ENCODE data around the gene XRCC6. TPM values are rescaled to one million over a fixed set of nuclear protein-coding genes. Genes with fewer than 3 reads are reported as not detected.
"Not testable (repeated sequence)": the region's sequence is repeated elsewhere in the genome, so short reads cannot be mapped to it uniquely, and the experiment has no call there.

XRCC6 gene
- 117 TPM for total RNA-seq

DNA sequence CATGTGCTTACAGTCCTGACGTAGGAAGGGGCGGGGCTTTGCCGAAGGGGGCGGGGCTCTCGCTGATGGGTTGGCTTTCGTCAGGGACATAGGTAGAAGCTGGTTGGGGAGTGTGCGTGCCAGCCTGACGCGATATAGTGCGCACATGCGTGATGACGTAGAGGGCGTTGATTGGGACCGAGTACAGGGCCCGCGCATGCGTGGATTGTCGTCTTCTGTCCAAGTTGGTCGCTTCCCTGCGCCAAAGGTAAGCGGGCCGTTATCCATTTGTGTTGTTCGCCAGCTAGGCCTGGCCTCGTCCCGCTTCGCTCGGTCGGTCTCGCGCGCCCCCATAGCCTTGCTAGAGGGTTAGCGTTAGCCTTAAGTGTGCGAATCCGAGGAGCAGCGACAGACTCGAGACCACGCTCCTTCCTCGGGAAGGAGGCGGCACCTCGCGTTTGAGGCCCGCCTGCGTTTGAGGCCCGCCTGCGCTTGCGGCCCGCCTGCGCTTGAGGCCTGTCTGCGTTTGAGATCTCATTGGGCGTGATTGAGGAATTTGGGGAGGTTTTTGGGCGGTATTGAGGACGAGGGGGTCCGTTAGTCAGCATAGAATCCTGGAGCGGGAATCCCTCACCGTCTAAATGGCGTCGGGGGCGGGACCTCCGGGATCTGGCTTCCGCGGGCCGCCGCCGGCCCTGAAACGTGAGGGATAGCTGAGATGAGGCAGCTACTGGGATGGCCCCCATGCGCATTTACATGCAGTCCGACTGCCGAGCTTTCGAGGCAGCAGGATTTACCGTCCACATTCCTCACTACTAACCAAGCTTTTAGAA is at the start of gene XRCC6:
Gene XRCC6, plus strand, starts transcription at position 197 of the 812 bp plus-strand sequence. CDS start 710 bp downstream, outside the sequence.
- peak; percentile 98 to 100 (median 99) for DNase-seq (ENCODE audit: low read depth in 2 of 3, low spot score in 2 of 3)

DNA sequence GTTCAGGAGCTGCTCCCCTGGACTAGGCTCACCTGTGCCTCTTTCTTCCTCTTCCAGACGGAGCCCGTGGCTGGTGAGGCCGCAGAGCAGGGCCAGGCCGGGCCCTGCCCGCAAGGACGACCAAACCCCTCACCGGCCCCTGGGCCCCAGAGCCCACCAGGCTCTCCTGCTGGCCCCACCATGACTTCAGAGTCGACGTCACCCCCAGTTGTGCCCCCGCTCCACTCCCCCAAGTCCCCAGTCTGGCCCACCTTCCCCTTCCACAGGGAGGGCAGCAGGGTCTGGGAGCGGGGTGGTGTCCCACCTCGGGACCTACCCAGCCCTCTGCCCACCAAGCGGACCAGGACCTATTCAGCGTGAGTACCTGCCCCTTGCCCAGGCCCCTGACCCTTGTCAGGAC is 49.3 kb upstream of the XRCC6 start:
- DNase-seq (ENCODE audit: low read depth in 2 of 3, low spot score in 2 of 3) = no peak

DNA sequence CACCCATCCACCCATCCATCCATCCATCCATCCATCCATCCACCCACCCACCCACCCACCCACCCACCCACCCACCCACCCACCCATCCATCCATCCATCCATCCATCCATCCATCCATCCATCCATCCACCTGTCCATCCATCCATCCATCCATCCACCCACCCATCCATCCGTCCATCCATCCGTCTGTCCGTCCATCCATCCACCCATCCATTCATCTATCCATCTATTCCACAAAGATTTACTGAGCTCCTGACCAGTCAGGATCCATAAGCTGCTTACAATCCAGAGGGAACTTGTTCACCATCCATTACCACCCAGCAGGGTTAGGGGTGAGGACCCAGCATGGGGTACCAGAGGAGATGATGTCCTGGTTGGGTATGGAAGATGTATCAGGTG is 48.8 kb upstream of the XRCC6 start:
- DNase-seq (ENCODE audit: low read depth in 2 of 3, low spot score in 2 of 3) = not testable (repeated sequence)

DNA sequence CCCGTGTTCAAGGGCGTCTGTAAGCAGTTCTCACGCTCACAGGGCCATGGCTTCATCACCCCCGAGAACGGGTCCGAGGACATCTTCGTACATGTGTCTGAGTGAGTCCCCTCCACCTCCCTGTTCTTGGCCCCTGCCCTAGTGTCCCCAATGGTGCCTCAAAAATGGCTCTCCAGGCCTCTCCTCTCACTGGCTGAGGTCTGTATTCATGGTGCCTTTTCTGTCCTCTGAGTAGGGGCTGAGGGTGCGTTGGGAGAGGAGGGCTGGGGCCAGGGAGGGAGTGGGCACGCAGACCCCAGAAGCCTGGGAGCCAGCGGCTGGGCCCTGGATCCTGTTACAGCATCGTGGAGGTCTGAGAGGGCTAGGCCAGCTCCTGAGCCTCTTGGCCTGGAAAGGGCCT is 47.4 kb upstream of the XRCC6 start:
- DNase-seq (ENCODE audit: low read depth in 2 of 3, low spot score in 2 of 3) = no peak

DNA sequence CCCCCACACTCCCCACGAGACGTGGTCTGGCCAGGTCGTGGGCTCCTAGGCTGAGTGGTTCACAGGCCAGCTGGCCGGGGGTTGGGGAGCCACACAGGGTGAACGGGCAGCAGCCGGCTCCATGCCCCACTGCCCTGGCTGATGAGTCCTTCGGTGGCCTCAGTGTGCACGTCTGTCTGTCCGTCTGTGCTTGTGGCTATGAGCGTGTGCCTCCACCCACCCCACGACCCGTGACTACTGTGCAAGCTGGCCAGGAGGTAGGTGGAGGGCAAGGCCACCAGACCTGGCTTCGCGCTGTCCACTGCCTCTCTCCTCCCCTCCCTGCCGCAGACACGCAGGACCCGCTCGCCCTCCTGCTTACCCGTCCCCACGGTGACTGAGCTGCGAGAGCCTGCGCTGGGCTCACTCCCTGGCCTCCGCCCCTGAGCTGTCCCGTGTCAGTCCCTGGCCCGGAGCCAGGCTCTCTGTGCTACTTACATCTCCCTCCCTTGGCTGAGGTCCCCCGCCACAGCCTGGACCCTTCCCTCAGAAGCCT is 46.2 kb upstream of the XRCC6 start:
- DNase-seq (ENCODE audit: low read depth in 2 of 3, low spot score in 2 of 3) = no peak

DNA sequence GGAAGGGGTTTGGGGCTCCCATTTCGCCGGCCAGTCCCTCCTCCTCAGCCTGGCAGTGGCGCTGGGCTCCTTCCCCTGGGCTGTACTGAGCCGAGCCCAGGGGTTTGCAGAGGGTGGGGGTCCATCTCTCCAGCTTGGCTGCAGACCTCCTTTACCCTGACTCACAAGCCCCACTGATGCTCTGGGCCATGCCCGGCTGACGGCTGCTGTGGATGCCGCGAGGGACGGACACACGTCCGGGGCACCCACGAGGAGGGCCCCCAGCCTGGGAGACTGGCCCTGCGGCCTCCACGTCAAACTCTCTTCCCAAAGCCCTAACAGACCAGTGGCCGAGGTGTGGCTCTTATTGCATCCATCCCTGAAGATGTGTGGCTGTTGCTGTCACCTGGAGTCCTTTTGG is 45.6 kb upstream of the XRCC6 start:
- no peak for DNase-seq (ENCODE audit: low read depth in 2 of 3, low spot score in 2 of 3)

DNA sequence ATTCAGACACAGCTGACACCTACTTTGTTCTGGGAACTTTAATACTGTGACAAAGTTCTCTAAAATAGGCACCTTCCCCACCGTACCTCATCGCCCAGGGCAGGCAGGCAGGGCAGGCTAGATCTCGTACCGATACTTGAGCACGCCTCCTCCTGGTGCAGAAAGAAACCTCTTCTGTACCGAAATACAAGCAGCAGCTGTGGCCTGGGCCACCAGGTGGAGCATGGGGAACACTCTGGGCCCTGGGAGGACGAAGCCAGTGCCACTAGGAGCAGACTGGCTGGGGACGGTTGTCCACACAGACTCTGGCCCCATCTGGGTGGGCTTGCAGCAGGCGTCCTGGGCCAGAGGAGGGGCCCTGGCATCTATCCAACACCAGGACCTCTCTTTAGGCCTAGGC is 44.2 kb upstream of the XRCC6 start:
- DNase-seq (ENCODE audit: low read depth in 2 of 3, low spot score in 2 of 3) = peak in 2 of 3 donors; percentile 68 to 80

DNA sequence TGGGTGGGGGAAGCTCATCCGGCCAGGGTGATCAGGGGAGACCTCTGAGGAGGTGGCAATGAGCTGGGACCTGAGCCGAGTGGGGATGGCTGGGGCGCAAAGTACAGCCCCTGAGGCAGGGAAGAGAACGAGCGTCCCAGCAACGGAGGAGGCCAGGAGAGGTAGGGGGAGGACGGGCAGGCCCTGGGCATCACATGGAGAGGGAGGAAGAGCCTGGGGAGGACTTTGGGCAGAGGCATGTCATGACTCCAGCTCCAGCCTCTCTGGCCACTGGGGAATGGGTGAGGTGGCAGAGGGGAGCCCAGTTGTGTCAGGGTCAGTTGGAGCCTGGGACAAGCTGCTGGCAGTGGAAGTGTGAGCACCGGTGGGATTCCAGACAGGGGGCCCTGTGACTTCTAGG is 43.0 kb upstream of the XRCC6 start:
- DNase-seq (ENCODE audit: low read depth in 2 of 3, low spot score in 2 of 3) = no peak

DNA sequence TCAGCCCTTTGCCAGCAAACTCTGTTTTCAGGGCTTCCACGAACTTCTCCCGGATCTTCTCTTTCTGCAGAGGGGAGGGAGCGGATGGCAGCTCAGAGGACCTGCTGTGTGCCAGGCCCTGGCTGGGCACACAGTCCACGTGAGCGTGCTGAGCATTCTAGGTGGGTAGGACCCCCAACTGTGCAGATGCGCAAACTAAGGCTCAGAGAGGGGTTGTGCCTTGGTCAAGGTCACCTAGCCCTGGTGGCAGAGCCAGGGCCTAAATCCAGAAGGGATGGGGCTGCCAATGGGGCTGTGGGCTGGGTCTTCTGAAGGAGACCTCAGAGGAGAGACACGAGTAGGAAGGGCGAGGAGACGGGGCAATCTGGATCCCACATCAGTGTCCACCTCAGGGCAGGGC is 42.3 kb upstream of the XRCC6 start:
- DNase-seq (ENCODE audit: low read depth in 2 of 3, low spot score in 2 of 3) = no peak

DNA sequence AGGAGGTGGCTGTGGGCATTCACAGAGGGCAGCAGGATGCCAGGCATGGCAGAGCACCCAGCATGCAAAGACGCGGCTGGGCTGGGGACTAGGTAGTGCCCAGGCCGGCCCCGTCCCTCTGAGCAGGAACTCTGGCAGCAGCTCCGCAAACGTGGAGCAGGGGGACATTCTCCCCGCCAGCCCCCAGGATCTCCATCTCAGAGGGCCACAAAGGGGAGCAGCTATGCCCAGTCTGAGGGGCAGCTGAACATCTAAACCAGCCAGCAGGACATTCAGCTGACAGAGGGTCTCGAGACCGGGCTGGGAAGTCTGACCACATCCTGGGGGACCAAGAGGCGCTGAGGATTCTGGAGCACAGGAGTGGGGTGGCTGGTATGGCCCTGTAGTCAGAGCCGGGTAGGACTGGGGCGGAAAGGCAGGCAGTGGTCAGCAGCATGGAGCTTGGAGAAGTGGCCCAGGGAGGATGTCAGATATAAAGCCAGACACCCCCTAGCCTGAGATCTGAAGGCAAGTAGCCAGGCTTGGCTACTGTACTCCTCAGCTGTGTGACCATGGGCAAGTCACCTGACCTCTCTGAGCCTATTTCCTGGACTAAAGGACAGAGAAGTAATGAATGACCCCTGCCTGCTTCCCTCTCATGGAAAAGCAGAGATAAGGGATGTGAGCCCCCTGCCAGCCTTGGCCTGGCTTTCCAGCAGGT is 41.6 kb upstream of the XRCC6 start:
- DNase-seq (ENCODE audit: low read depth in 2 of 3, low spot score in 2 of 3) = no peak

DNA sequence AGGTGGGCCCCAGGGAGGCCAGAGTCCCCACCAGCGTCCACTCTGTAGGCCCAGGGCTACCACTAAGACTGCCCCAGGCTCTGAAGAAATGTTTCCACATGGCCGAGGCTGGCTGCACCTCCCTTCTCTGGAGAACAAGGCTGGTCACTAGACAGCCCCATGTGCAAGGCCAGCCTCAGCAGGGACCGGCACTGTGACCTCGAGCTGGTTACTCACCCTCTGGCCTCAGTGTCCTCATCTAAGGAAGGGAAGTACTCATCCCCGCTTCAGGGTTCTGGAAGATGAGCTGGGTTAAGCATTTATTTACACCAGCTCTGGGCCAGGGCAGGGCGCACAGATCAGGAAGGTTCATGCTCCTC is 41.1 kb upstream of the XRCC6 start:
- no peak for DNase-seq (ENCODE audit: low read depth in 2 of 3, low spot score in 2 of 3)

DNA sequence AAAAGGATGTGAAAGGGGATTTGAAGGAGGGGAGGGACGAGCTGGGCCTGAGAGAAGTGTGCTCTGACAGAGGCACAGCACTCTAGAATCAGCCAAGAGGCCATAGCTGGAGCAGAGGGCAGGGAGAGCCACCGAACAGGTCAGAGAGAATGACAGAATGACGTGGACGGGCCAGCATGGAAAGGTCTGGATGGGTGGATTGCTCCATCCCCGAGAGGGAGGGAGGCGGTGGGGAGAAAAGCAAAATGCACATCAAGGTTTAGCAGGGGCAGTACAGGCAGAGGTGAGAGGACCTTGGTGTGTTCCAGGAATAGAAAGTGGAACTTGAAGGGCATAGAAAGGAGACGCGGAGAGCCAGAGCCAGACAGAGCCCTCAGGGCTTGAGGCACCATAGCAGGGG is 38.4 kb upstream of the XRCC6 start:
- no peak for DNase-seq (ENCODE audit: low read depth in 2 of 3, low spot score in 2 of 3)

DNA sequence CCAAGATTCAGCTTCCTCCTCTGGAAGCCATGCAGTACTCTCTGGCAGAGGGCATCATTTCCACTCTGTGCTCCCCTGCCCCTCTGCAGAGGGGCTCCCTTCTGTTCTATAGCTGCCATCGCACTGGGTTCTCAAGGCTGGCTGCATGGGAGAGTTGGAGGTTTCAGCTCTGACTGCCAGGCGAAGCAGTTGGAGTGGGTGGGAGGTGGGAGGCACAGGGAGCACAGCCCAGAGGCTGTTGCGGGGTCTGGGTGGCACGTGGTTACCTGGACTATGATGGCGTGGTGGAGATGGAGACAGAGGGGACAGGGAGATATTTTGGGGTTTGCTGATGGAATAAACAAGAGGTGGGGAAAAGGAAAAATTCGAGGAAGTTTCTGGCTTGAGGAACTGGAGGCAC is 36.2 kb upstream of the XRCC6 start:
- DNase-seq (ENCODE audit: low read depth in 2 of 3, low spot score in 2 of 3) = no peak

DNA sequence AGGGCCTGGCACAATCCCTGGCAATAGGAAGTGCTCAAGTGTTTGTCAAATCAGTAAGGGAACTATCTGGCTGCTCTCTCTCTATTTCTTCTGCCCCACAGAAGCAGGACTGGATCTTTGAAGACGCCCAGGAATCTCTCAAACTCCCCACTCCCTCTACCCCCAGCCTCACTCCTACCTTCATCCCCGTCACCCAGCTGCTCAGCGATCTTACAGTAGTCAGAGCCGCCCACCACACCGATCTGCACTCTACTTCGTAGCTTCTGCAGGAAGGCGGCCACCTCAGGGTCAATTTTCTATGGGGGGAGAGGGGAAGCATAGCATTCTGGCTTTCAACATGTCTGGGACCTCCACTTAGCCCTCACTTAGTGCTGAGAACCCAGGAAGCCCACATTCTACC is 35.2 kb upstream of the XRCC6 start:
- DNase-seq (ENCODE audit: low read depth in 2 of 3, low spot score in 2 of 3) = no peak

DNA sequence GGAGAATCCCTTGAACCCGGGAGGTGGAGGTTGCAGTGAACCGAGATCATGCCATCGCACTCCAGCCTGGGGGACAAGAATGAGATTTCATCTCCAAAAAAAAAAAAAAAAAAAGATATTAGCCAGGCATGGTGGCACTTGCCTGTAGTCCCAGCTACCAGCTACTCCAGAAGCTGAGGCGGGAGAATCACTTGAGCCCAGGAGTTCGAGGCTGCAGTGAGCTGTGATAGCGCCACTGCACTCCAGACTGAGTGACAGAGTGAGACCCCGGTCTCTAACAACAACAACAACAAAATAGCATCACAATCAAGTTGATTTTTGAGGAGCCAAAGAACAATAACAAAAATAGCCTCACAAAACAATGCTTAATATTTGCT is 33.8 kb upstream of the XRCC6 start:
- DNase-seq (ENCODE audit: low read depth in 2 of 3, low spot score in 2 of 3) = no peak

DNA sequence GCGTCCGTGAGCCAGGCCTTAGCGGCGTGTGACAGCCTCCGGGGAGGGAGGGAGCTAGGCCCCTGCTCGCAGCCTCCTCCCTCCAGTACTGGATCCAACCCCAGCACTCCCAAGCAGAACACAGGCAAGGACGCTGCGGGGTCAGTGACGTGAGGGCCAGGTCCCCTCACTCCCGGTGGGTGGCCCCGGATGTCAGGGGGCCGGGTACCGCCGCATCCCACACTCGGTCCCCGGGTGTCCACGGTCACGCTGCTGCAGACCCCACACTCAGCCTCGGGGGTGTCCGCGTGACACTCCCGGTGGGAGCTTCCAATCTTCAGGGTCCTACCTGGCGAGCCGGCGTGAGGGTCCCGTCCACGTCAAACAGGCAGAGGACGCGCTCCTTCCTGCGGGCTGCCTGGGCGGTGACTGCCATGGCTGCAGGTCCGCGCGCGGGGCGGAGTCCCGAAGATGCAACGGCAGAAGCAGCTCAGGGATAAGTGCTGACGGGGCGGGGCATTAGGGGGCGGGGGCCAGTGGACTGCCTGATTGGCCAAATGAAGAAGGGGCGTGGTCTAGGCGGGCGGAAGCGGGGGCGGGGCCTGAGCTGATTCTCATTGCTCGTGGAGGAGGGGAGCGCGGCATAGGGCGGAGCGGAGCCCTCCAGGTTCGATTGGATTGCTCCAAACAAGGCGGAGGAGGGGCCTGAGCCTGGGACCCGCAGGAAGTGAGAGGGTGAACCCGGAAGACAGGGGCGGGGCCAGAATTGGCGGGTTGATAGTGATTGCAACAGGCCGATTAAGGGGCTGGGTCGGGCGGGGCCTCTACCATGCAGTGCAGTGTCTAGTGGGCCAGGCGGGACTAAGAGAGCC is 31.5 kb upstream of the XRCC6 start, which contains the start of gene PMM1:
Gene PMM1, minus strand, starts transcription at position 450 of the 851 bp plus-strand sequence. Its CDS starts 35 bp downstream, at position 415.
- peak; percentile 98 to 100 (median 100) for DNase-seq (ENCODE audit: low read depth in 2 of 3, low spot score in 2 of 3)

DNA sequence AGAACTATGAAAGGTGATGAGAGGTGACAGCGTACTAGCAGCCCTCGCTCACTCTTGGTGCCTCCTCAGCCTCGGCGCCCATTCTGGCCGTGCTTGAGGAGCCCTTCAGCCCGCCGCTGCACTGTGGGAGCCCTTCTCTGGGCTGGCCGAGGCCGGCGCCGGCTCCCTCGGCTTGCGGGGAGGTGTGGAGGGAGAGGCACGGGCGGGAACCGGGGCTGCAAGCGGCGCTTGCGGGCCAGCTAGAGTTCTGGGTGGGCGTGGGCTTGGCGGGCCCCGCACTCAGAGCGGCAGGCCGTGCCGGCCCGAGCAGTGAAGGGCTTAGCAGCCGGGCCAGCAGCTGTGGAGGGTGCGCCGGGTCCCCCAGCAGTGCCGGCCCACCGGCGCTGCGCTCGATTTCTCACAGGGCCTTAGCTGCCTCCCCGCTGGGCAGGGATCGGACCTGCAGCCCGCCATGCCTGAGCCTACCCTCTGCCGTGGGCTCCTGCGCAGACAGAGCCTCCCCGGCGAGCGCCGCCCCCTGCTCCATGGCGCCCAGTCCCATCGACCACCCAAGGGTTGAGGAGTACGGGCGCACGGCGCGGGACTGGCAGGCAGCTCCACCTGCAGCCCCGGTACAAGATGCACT is 27.6 kb upstream of the XRCC6 start:
- not testable (repeated sequence) for DNase-seq (ENCODE audit: low read depth in 2 of 3, low spot score in 2 of 3)

DNA sequence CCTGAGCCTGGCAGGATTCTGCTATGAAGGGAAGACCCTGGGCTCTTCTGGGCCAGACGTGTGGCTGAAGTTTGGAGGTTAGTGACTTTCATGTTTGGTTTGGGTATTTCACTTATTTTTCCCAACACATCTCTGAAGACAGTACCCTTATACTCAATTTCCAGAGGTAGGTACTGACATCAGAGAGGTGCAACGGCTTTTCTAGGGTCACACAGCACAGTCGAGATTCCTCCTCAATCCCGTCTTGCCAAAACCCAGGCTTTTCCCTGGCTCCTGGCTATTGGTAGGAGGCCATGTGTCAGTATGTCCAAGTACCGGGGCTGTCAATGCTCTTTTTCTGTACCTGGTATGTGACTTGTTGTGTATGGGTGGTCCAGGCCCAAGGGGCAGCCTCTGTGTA is 25.4 kb upstream of the XRCC6 start:
- DNase-seq (ENCODE audit: low read depth in 2 of 3, low spot score in 2 of 3) = no peak

DNA sequence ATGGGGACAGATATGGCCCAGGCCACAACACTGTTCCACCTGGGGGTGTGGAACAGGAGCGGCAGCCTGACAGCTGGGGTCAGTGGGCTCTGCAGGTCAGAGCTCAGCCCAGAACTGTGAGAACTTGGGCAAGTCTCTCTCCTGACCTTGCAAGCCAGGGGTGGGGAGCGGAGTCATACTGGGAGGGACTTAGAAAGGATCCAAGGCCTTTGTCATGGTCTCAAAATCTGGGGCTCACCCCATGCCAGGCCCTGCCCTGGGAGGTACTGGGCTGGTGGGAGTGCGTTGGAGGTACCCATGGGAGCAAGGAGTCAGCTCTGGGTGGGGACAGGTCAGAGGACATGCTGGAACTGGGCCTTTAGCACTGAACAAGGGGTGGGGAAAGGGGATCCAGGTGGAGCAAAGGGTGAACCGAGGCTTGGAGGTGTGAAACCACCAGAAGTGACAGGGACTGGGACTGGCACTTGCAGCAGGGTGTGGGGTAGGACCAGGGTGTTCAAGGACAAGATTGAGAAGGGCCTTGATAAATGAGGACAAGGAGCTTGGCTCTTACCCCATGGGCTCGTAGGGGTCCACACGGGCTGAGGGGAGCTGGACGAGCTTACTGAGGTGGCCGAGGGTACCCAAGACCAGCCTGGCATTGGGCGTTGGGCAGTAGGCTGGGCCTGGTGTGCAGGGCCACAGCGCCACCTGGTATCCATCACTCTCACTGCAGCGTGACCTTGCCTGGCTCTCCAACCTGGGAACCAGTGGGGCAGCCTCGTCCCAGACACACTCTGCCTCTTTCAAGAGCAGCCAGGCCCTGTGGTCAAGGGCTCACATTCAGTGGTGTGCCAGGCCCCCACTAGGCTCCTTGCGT is 24.1 kb upstream of the XRCC6 start:
- peak in 2 of 3 donors; percentile 48 to 50 for DNase-seq (ENCODE audit: low read depth in 2 of 3, low spot score in 2 of 3)

DNA sequence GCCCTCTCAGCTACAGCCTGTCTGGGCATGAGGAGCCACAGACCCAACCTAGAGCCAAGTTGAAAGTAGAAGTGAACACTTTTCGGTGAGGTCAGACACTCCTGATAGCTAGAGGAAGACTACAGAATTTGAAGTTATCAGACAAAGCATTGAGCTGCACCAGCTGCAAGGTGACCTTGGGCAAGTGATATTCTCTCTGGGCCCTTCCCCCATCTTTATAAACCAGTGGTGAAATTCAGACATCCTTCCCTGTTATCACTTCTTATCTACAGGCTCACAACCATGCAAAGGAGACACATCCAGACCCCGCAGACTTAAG is 23.5 kb upstream of the XRCC6 start:
- no peak for DNase-seq (ENCODE audit: low read depth in 2 of 3, low spot score in 2 of 3)
